ENCODE measurements around the gene CDK3.
A peak's percentile ranks its signal among the peaks of the same experiment; 100 is the strongest.
"Not testable (repeated sequence)": the region's sequence is repeated elsewhere in the genome, so short reads cannot be mapped to it uniquely, and the experiment has no call there.

The CDK3 gene

GRCh38 chr17:76000755-76001521 is at the start of gene CDK3:
Gene CDK3, plus strand, starts transcription at chr17:76000855. Its CDS starts 571 bp downstream, at chr17:76001426.
- no peak for DNase-seq (ENCODE audit: low read depth in 2 of 2)

GRCh38 chr17:75950855-75951554 is 49.6 kb upstream of the CDK3 start:
- DNase-seq (ENCODE audit: low read depth in 2 of 2): no peak

- no peak for DNase-seq (ENCODE audit: low read depth in 2 of 2)
These were observed 41.4 kb upstream of the CDK3 start for GRCh38 chr17:75959051-75959838.

- DNase-seq (ENCODE audit: low read depth in 2 of 2): no peak
These were observed 40.7 kb upstream of the CDK3 start for GRCh38 chr17:75959839-75960511.

- no peak for DNase-seq (ENCODE audit: low read depth in 2 of 2)
These were observed 35.2 kb upstream of the CDK3 start for GRCh38 chr17:75965468-75965867.

- DNase-seq (ENCODE audit: low read depth in 2 of 2): not testable (repeated sequence)
These were observed 31.6 kb upstream of the CDK3 start for GRCh38 chr17:75969044-75969443.

- no peak for DNase-seq (ENCODE audit: low read depth in 2 of 2)
These were observed 30.6 kb upstream of the CDK3 start for GRCh38 chr17:75970011-75970523.

GRCh38 chr17:75970626-75971025 is 30.0 kb upstream of the CDK3 start:
- DNase-seq (ENCODE audit: low read depth in 2 of 2): no peak

- DNase-seq (ENCODE audit: low read depth in 2 of 2): not testable (repeated sequence)
These were observed 25.5 kb upstream of the CDK3 start for GRCh38 chr17:75975187-75975586.

GRCh38 chr17:75975757-75976174 is 24.9 kb upstream of the CDK3 start:
- no peak for DNase-seq (ENCODE audit: low read depth in 2 of 2)

- DNase-seq (ENCODE audit: low read depth in 2 of 2): no peak
These were observed 24.3 kb upstream of the CDK3 start for GRCh38 chr17:75976175-75976848.

- peak; percentile 92 to 93 for DNase-seq (ENCODE audit: low read depth in 2 of 2)
These were observed 21.5 kb upstream of the CDK3 start, which contains the start of the genes ACOX1 and TEN1 for GRCh38 chr17:75978938-75979704. Gene ACOX1, minus strand, starts transcription at chr17:75979166. Its CDS starts 93 bp downstream, at chr17:75979073. Gene TEN1, plus strand, starts transcription at chr17:75979240. Its CDS starts 6,953 bp downstream, at chr17:75986193.

- DNase-seq (ENCODE audit: low read depth in 2 of 2): no peak
These were observed 20.9 kb upstream of the CDK3 start for GRCh38 chr17:75979705-75980187.

- DNase-seq (ENCODE audit: low read depth in 2 of 2): no peak
These were observed 20.3 kb upstream of the CDK3 start for GRCh38 chr17:75980188-75981018.

- no peak for DNase-seq (ENCODE audit: low read depth in 2 of 2)
These were observed 19.5 kb upstream of the CDK3 start for GRCh38 chr17:75981019-75981615.

- no peak for DNase-seq (ENCODE audit: low read depth in 2 of 2)
These were observed 17.0 kb upstream of the CDK3 start for GRCh38 chr17:75983501-75984181.

GRCh38 chr17:75985986-75986385 is 14.7 kb upstream of the CDK3 start:
- DNase-seq (ENCODE audit: low read depth in 2 of 2): no peak

- DNase-seq (ENCODE audit: low read depth in 2 of 2): no peak
These were observed 13.6 kb upstream of the CDK3 start for GRCh38 chr17:75987041-75987440.
